NCI-H2171 treated with DMSO at 0.1 percent for 48 hours (cell line): ENCODE measurements around the gene HEXD.
"Not testable (repeated sequence)": the region's sequence is repeated elsewhere in the genome, so short reads cannot be mapped to it uniquely, and the experiment has no call there.

ENCODE experiments used
- DNase-seq: peaks from one replicate; lab custom pipeline; 2025; lab: John Stamatoyannopoulos, UW

HEXD gene

DNA sequence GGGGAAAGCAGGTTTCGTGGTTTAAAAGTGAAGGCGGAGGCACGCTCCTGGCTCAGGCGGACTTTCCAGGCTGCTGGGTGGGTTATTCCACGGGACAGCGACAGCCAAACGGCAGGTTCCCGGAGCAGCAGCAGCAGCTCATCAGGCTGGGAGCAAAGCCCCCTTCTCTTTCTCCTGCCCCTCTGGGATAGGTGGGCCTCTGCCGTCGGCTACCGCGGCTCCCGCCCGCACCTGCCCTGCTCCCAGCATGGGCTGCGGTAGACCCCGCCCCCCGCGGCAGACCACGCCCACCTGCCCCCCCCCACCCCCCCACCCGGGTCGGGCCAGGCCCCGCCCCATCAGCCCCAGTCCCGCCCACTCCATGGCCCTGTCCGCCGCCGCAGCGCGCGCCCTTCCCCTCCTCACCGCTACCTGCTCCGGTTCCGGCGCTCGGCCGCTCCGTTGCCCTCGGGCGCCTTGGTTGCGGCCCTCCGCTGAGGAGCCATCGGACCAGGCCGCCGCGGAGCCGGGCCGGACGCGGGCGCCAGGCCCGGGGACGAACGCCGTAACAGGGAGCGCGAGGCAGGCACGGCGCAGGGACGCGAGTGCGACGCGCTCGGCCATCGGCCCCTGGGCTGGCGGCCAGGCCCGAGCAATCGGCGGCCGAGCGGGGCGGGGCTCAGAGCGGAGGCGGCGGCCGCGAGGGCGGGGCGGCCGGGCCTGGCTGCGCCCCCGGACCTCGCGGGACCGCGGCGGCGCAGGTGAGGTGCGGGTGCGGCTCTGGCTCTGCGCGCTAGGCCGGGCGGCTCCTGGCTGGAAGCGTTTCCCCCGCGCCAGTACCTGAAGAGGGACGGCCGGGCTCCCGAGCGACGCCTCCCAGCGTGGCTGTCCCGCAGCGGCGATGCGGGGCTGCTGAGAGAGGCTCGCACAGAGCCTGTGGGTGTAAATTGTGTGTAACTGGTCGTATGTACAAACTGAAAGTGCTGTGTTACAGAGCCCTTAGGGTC is at the start of gene HEXD, which contains the start of gene OGFOD3:
Gene HEXD, plus strand, starts transcription at position 347 of the 986 bp plus-strand sequence. CDS start 1,453 bp downstream, outside the sequence.
Gene OGFOD3, minus strand, starts transcription at position 586 of the 986 bp plus-strand sequence. Its CDS starts 101 bp downstream, at position 485.
- DNase-seq = peak; percentile 82

DNA sequence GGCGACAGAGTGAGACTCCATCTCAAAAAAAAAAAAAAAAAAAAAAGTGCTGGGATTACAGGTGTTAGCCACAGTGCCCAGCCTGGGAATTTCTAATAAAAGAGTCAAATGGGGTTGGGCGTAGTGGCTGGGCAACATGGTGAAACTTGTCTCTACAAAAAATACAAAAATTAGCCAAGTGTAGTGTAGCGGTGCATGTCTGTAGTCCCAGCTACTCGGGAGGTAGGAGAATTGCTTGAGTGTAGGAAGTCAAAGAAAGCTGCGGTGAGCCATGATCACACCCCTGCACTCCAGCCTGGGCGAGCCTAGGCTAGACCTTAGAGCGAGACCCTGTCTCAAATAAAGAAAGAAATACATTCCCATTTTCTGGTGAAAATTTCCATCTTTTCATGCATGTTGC is 48.9 kb upstream of the HEXD start:
- no peak for DNase-seq

DNA sequence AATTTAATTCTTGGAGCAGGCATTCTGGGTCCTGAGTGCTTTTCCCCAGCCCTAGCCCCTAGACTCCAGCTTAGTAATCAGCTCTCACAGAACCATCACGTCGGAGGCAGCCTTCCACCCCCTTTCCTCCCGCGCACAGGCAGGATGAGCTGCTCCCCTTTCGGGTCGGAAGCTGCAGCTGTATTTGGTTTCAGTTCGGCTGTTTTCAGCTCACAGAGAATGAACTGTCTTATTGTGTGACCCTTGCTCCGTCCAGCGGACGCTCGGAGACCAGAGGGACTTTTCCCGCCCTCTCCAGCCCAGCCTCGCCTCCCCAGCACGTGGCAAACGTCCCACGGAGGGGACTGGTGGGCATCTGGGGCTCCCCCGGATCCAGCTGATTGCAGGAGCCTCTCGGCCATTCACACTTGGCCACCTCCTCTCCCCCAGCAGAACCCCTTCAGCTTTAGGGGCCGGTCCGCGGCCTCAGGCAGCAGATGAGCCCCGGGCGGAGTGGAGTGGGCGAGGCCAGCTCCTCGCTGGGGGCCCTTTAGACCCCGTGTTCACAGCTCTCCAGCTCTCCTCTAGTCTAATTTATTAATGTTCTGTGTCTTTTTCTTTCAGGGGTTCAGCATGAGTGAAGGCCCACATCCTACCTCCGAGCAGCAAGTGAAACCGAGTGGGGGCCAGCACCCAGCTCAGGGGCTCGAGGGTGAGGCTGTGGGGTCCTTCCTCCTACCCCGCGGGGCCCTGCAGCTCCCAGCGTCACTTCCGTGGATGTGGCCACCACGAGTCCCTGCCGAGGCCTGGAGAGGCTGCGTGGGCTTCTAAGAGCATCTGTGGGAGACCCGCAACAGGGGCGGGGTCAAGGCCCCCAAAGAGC is 47.4 kb upstream of the HEXD start:
- no peak for DNase-seq

DNA sequence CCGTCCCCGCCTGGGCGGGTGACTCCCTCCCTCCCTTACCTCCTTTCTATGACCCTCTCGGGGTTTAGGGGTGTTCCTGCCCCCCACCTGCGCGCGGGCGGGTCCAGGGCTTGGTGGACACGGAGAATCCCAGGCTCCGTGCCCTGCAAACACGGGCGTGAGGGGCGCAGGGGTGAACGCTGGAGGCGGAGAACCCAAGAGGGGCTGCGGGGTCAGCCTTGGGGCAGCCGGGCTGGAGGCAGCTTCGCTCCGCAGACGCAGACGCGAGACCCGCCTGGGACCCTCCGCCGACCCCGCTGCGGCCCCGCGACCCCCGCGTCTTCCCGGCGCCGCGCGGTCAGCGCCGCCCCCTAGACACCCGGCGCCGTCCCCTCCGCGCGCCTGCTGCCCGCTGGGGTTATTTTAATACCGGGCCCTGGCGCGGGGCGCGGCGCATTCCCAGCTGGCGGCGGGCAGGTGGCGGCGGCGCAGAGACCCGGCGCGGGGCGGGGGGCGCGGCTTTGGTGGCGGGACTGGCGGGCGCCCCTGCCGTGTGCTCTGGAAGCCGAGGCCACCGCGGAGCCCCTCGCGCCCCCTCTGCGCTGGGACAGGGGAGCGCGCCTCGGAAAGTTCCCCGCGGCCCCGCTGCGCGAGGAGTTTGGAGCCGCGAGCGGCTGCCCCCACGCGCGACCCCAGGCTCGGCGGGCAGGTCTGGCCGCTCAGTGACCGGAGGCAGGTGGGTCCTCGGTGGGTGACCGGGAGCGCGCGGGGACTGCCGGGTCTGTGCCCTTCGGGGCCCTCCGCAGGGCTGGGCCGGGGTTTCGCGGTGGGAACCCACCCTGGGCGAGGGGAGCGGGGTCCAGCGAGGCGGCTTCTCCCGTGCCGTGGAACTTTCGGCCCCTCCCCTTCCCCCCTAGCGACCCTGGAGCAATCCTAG is 46.6 kb upstream of the HEXD start, which contains the start of gene UTS2R:
Gene UTS2R, plus strand, starts transcription at position 433 of the 916 bp plus-strand sequence. CDS start 2,560 bp downstream, outside the sequence.
- no peak for DNase-seq

DNA sequence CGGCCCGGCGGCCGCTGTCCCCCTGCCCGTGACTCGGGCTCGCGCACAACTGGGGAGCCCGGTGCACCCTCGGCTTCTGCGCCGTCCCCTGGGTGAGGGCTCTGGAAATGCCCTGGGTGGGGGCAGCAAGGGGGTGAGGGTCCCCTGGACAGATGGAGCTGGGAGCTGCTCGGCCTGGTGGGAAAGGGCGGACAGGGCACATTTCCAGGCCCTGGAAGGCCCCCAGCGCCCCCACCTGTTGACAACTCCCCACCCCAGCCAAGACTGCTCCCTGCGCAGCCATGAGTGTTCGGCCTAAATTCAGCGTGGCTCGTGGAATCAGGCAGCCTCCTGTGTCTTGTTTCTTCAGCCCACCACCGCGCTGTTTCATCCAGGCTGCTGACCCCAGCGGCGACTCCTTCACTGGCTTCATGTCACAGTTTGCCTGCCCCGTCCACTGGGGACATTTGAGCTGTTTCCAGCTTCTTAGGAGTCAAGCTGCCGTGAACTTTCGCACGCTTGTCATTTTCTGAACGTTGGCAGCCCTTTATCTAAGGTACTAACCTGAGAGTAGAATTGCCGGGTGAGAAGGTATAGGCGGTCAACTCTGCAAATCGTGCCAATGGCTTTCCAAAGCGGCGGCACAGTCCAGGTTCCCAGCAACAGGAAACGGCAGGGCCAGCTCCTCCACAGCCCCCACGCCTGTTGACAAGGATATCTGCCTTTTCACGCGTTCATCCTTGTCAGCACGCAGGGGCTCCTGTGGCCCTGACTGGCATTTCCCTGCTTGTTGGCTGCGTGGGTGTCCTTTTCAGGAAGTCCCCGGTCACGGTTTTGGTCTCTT is 45.7 kb upstream of the HEXD start:
- DNase-seq = no peak

DNA sequence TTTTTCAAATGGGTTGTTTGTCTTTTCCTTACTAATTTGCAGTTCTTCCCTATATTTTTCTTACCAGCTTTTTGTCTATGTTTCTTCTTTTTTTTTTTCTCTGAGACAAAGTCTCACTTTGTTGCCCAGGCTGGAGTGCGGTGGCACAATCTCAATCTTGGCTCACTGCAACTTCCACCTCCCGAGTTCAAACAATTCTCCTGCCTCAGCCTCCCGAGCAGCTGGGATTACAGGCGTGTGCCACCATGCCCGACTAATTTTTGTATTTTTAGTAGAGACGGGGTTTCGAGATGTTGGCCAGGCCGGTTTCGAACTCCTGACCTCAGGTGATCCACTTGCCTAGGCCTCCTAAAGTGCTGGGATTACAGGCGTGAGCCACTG is 45.1 kb upstream of the HEXD start:
- DNase-seq = not testable (repeated sequence)

DNA sequence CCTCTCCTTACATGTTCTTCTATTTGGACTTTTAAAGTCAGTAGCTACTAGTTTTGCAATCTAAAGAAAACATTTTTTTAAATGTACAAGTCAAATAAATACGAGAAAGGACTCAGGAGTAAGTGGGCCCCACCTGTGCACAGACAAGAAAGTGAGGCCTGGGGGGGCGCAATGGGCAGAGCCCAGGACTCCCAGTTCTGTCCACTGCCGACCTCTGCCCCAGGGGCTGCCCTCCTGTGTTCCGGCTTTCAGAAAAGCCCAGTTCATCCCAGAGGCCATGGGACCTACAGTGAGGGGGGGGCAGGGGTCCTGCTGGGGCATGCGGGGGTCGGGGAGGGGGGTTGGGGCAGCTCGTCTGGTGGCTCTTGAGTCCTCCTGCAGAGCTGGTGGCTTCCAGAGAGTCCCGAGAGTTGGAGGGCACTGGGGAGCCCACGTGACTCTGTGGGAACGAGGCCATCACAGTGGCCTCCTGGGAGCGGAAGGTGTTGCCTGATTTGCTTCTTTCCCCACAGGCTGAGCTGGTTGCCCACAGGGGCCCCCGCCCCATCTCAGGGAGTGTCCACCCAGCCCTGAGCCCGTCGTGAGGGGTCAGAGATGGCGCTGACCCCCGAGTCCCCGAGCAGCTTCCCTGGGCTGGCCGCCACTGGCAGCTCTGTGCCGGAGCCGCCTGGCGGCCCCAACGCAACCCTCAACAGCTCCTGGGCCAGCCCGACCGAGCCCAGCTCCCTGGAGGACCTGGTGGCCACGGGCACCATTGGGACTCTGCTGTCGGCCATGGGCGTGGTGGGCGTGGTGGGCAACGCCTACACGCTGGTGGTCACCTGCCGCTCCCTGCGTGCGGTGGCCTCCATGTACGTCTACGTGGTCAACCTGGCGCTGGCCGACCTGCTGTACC is 44.2 kb upstream of the HEXD start:
- no peak for DNase-seq

DNA sequence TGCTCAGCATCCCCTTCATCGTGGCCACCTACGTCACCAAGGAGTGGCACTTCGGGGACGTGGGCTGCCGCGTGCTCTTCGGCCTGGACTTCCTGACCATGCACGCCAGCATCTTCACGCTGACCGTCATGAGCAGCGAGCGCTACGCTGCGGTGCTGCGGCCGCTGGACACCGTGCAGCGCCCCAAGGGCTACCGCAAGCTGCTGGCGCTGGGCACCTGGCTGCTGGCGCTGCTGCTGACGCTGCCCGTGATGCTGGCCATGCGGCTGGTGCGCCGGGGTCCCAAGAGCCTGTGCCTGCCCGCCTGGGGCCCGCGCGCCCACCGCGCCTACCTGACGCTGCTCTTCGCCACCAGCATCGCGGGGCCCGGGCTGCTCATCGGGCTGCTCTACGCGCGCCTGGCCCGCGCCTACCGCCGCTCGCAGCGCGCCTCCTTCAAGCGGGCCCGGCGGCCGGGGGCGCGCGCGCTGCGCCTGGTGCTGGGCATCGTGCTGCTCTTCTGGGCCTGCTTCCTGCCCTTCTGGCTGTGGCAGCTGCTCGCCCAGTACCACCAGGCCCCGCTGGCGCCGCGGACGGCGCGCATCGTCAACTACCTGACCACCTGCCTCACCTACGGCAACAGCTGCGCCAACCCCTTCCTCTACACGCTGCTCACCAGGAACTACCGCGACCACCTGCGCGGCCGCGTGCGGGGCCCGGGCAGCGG is 43.4 kb upstream of the HEXD start:
- no peak for DNase-seq

DNA sequence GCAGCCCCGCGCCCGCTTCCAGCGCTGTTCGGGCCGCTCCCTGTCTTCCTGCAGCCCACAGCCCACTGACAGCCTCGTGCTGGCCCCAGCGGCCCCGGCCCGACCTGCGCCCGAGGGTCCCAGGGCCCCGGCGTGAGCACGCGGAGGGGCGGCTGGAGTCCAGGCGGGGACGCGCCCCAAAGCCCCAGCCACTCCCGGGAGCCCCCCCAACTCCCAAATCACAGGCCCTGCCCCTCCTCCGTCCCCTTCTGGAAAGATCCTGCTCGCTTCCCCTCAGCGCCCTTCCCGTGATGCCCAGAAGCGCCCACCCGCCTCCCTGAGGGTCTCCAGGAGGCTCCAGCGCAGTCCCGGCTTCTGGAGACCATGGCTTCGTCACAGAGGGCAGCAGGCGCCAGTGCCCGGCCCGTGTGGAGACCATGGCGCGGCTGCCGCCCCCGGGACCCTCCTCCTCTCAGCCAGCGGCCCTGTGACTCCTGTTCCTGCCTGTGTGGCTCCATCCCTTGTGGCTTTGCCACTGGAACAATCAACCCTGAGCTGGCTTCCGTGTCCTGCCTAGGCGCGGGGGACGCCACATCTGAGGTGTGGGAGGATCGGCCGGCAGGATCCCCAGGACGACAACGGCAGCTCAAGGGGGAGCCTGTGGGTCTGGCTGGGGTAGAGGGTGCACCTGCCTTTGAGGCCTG is 42.6 kb upstream of the HEXD start:
- no peak for DNase-seq

DNA sequence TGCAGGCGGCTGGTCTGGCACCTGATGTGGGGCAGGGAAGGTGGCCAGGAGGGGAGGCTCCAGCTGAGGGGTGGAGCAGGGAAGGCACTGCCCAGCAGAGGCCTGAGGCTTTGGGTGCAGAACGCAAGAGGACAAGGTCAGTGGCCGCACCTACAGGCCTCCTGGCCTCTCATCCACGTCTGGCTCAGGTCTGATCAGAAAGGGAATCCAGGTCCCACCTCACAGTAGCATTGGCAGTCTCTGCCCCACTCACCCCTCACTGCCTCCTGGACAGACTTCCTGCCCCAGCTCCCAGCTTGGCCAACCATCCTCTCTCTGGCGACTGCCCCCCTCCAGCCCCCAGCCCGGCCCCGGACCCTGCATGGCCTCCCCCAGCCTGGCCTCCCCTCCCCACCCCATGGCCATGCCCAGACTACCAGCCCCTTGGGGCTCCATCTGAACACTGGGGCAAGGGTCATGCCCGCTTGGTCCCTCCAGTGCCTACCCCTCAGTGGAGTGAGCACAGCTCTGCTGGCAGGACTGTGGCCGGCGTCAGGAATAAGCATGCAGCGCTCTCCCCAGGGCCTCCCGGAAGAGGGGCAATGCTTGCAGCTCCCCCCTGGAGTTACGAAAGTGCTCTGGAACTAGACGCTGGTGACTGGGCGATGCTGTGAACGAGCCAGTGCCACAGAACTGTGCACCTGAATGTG is 42.0 kb upstream of the HEXD start:
- no peak for DNase-seq

DNA sequence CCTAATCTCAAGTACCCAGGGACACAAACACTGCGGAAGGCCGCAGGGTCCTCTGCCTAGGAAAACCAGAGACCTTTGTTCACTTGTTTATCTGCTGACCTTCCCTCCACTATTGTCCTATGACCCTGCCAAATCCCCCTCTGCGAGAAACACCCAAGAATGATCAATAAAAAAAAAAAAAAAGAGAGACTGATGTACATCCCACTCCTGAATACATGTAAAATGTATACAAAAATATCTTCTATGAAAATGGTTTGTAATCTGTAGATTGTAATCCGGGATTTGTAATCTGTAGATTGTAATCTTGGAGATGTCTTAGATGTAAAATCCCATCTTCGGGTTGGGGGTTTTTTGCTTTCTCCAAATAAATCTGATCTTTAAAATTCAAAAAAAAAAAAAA is 40.9 kb upstream of the HEXD start:
- DNase-seq = not testable (repeated sequence)

DNA sequence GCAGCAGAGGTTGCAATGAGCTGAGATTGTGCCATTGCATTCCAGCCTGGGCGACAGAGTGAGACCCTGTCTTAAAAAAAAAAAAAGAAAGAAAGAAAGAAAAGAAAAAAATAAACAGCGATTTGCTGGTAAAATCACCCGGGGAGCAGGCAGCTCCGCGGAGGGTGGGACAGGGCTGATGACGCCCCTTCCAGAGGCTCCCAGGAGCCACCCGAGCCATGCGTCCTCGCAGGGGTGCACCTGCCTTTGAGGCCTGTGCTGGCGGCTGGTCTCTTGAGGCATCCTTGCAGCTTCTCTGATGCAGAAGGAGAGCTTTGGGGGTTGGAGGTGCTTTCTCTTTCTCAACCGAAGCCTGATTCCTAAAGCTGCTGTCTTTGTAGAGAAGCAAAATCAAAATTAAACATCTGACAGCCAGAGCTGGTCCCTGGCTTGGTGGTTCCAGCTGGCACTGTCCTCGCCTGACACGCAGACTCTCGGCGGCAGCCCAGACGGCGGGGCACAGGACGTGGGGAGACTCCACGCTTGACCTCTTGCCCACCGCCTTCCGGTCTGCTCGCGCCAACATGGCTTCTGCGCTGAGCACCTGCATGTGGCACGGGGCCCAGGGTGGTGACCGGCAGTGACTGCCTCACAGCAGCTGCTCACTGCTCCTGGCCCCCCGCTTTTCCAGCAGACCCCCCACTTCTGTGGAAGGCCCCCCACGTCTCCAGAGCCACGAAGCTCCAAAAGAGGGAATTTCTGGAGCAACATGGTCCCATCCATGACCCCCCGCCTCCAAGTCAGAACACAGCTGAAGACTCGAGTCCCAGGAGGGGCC is 40.0 kb upstream of the HEXD start:
- no peak for DNase-seq

DNA sequence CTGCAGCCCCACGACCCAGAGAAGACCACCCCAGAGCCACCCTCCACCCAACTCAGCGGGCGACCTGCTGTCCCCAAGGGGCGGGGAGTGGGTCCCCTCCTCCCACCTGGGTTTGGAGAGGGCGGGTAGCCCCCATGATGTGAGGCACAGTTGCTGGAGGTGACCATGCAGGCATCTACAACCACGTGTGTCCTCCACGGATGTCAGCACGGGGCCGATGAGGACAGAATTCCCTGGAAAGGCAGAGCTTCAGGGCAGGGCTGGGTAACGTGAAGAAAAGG is 39.5 kb upstream of the HEXD start:
- no peak for DNase-seq

DNA sequence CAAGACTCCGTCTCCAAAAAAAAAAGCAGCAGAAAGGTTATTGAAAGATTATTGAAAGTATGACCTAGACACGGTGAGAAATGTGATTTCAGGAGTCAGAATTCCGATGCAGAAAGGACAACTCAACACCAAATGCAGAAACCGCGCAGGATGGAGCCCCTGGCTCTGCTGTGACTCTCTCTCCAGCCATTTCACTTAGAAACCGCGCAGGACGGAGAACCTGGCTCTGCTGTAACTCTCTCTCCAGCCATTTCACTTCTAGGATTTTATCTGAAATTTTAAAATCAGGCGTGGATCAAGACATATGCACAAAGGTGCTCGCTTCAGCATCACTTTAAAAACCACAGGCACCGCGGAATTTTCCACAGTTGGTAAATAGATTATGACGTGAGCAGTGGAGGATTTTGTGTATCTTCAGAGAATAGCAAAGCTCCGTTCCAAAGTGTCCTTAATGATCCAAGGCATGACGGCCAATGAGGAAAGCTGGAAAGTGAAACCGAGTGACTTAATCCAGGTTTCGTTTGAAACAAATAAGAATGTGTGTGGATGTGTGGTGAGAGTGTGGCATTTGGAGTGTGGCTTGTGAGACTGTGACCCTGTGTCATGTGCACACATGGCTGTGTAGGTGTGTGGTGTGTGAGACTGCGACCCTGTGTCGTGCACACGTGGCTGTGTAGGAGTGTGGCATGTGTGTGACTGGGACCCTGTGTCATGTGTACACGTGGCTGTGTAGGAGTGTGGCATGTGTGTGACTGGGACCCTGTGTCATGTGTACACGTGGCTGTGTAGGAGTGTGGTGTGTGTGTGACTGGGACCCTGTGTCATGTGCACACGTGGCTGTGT is 37.1 kb upstream of the HEXD start:
- no peak for DNase-seq

DNA sequence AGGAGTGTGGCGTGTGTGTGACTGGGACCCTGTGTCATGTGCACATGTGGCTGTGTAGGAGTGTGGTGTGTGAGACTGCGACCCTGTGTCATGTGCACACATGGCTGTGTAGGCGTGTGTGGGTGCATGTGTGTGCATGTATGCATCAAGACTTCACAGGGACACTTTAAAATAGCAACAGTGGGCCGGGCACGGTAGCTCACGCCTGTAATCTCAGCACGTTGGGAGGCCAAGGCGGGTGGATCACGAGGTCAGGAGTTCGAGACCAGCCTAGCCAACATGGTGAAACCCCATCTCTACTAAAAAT is 36.5 kb upstream of the HEXD start:
- not testable (repeated sequence) for DNase-seq

DNA sequence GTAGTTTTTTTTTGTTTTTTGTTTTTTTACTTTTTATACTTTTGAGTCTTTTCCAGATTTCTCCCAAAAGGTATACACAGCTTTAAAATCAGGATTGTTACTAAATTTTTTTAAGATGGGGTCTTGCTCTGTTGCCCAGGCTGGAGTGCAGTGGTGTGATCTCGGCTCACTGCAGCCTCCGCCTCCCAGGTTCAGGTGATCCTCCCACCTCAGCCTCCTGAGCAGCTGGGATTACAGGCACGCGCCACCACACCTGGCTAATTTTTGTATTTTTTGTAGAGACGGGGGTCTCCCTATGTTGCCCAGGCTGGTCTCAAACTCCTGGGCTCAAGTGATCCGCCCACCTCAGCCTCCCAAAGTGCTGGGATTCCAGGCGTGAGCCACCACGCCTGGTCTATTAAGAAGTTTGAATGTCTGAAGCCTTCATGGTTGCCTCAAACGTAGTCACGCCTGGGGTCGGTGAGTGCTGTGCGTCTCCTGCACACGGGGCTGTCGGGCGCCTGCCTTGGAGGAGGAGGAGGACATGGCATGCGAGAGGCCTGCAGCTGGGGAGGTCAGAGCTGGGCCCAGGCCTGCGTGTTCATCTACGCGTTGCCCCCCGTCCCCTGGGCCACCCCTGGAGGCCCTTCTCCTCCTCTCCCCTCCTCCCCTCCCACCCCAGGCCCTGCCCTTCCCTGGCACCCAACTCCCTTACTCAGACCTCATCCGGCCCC is 35.8 kb upstream of the HEXD start:
- DNase-seq = not testable (repeated sequence)
